Esophagus muscularis mucosa (tissue), 3 donors: Measurements from ENCODE around the gene PACSIN2.

Experiments used
- CTCF ChIP-seq, 3 experiments: fragments of 200-600 bp in 2 of 3; fragments of 450-650 bp in 1 of 3; sonication (generic) in 2 of 3; IDR thresholded peaks; one replicate each; pipeline ENCODE4 v1.5.1; 2017 to 2019; ENCODE audit warnings: antibody characterized with exemption in 3 of 3, mild to moderate bottlenecking in 2 of 3, moderate library complexity in 1 of 3
- POLR2A ChIP-seq: fragments of 450-650 bp; IDR thresholded peaks from one replicate; pipeline ENCODE4 v1.6.1; 2017; ENCODE audit warnings: antibody characterized with exemption, moderate library complexity, mild to moderate bottlenecking, low read depth
- POLR2AphosphoS5 ChIP-seq, 2 donors: sonication (generic); formaldehyde crosslinking; IDR thresholded peaks; one replicate each; pipeline ENCODE4 v1.6.1; 2017; ENCODE audit warnings: antibody characterized with exemption in 2 of 2

- no peak for TF ChIP-seq POLR2AphosphoS5 (IDR thresholded peaks at IDR 0.05)
- no peak for TF ChIP-seq CTCF (IDR thresholded peaks at IDR 0.05)
- TF ChIP-seq POLR2A, result no peak
These were observed 132.8 kb downstream of the PACSIN2 start for GRCh38 chr22:42881982-42882656.
